Activated CD4-positive, alpha-beta T cell treated with anti-CD3 and anti-CD28 coated beads, Interleukin-2, amount 10 ng/mL, durations not matched to agents 24 days and 14 days (primary cell): ENCODE measurements around the gene TCP10L. TPM values are rescaled to one million over a fixed set of nuclear protein-coding genes. Genes with fewer than 3 reads are reported as not detected.
"Not testable (repeated sequence)": the region's sequence is repeated elsewhere in the genome, so short reads cannot be mapped to it uniquely, and the experiment has no call there.

ENCODE experiments used
- DNase-seq: peaks from one replicate; pipeline ENCODE4 v3.0.0; 2022
- H3K27ac Mint-ChIP-seq: one replicate; pipeline ENCODE4 v1.8.0; 2022; ENCODE audit warnings: mild to moderate bottlenecking, mixed read lengths
- H3K27me3 Mint-ChIP-seq: one replicate; pipeline ENCODE4 v1.8.0; 2022; ENCODE audit warnings: mixed read lengths
- H3K36me3 Mint-ChIP-seq: one replicate; pipeline ENCODE4 v1.8.0; 2022; ENCODE audit warnings: low read depth, mild to moderate bottlenecking, mixed read lengths
- H3K4me1 Mint-ChIP-seq: one replicate; pipeline ENCODE4 v1.8.0; 2021; ENCODE audit warnings: mixed read lengths
- H3K4me3 Mint-ChIP-seq: one replicate; pipeline ENCODE4 v1.8.0; 2022; ENCODE audit warnings: mild to moderate bottlenecking, moderate library complexity, mixed read lengths
- H3K9me3 Mint-ChIP-seq: one replicate; pipeline ENCODE4 v1.8.0; 2021; ENCODE audit warnings: mixed read lengths
- intact Hi-C: fragments of 100-400 bp; cut with micrococcal nuclease; formaldehyde crosslinking; loops from one replicate; pipeline ENCODE4 v1.15.1; 2023
- total RNA-seq: library from RNA; stranded (reverse); gene quantifications from 2 replicates; pipeline ENCODE4 v1.2.3, GENCODE V29; 2022

TCP10L gene
- 0.58 and 1.1 TPM in 2 replicates for total RNA-seq

DNA sequence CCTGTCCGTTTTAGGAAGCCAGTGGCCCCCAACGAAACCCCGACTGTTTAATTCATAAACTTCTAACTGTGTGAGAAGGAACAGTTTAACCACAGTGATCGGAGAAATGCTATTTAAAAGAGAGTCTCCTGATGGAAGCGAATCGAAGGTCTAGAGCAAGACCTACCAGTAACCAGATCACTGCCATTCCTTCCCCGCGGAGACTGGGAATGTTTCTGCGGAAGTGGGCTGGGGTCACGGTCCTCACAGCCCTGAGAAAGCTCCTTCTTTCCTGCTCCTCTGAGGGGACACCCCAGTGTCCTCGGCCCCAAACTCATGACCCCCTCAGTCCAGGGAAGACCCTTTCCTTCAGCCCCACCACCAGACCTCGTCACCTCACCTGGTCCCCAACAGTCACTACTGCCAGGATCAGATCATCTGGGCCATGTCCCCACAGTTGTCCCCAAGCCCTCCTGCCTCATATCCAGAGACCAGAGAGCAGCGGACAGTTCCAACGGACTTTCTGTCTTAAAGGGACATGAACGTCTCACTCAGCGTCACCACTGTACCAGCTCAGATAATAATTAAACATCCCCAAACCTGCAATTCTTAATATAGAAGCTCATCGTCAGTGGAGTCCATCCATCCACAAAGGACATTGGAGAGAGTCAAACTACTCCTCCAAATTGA, at the start of gene TCP10L:
TCP10L (minus strand) TSS at position 482 of the 669 bp plus-strand sequence. CDS start 1,219 bp downstream, outside the sequence.
- Mint-ChIP-seq H3K36me3 (no peaks in the 10 kb centered on the region), H3K27ac (no peak within 1 kb of the TSS), H3K27me3 (no peaks in the 10 kb centered on the region), H3K9me3 (no peaks in the 10 kb centered on the region), H3K4me1 (no peaks in the 10 kb centered on the region), H3K4me3 (no peak within 1 kb of the TSS)
- intact Hi-C loops = no loop called here
- no peak for DNase-seq

DNA sequence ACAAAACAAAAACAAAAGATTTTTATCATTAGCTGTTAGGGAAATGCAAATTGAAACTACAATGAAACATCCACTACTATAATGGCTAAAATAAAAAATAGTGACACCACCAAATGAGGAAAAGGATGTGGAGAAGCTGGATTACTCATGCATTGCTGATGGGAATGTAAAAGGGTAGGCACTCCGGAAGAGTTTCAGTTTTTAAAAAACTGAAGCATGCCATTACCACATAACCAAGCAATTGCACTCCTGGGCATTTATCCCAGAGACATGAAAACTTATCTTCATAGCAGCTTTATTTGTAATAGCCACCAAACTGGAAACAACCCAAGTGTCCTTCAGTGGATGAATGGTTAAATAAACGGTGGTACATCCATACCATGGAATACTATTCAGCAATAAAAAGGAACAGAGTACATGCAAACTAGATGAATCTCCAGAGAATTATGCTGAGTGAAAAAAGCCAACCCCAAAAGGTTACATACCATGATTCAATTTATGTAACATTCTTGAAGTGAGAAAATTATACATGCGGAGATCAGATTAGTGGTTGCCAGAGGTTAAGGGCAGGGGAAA, 41.4 kb upstream of the TCP10L start:
- peaks cover 7% of the 10 kb centered on the region for H3K27me3 Mint-ChIP-seq
- peaks cover 8% of the 10 kb centered on the region for H3K36me3 Mint-ChIP-seq
- no peaks in the 10 kb centered on the region for H3K9me3 Mint-ChIP-seq
- peaks cover 3% of the 10 kb centered on the region for H3K4me1 Mint-ChIP-seq
- no peak overlapping the region for H3K27ac Mint-ChIP-seq
- no peak overlapping the region for H3K4me3 Mint-ChIP-seq
- DNase-seq = peak; percentile 3
- intact Hi-C loops = no loop called here

- H3K9me3 Mint-ChIP-seq, intact Hi-C loops, H3K27ac Mint-ChIP-seq, H3K4me3 Mint-ChIP-seq, DNase-seq, H3K4me1 Mint-ChIP-seq, H3K36me3 Mint-ChIP-seq: not testable (repeated sequence)
- H3K27me3 Mint-ChIP-seq = peaks cover 27% of the 10 kb centered on the region
Measured at GRCh38 chr21:32618218-32618617, 32.9 kb upstream of the TCP10L start.

GRCh38 chr21:32613436-32614043, 28.2 kb upstream of the TCP10L start:
- intact Hi-C loops = loop anchor here (2.0 kb wide), 3 partner anchors 121 to 865 kb away; partner anchors contain the start of genes MIS18A and TMEM50B
- peaks cover 10% of the 10 kb centered on the region for H3K36me3 Mint-ChIP-seq

GRCh38 chr21:32612999-32613337, 27.6 kb upstream of the TCP10L start:
- intact Hi-C loops = loop anchor here (1.0 to 2.0 kb wide), 7 partner anchors 12 to 866 kb away; partner anchors contain the start of genes MIS18A, PAXBP1, SYNJ1 and TMEM50B
- no peak for DNase-seq
- Mint-ChIP-seq H3K4me3 (peak overlapping the region; percentile 99), H3K9me3 (no peaks in the 10 kb centered on the region), H3K27ac (peak overlapping the region; percentile 96), H3K36me3 (peaks cover 11% of the 10 kb centered on the region), H3K4me1 (peaks cover 7% of the 10 kb centered on the region), H3K27me3 (peaks cover 6% of the 10 kb centered on the region)

More at GRCh38 chr21:32613436-32614043, 28.2 kb upstream of the TCP10L start:
- peaks cover 7% of the 10 kb centered on the region for H3K4me1 Mint-ChIP-seq
- peak overlapping the region; percentile 96 for H3K27ac Mint-ChIP-seq
- H3K27me3 Mint-ChIP-seq = peaks cover 10% of the 10 kb centered on the region
- peak overlapping the region; percentile 99 for H3K4me3 Mint-ChIP-seq
- DNase-seq = no peak
- H3K9me3 Mint-ChIP-seq = no peaks in the 10 kb centered on the region

DNA sequence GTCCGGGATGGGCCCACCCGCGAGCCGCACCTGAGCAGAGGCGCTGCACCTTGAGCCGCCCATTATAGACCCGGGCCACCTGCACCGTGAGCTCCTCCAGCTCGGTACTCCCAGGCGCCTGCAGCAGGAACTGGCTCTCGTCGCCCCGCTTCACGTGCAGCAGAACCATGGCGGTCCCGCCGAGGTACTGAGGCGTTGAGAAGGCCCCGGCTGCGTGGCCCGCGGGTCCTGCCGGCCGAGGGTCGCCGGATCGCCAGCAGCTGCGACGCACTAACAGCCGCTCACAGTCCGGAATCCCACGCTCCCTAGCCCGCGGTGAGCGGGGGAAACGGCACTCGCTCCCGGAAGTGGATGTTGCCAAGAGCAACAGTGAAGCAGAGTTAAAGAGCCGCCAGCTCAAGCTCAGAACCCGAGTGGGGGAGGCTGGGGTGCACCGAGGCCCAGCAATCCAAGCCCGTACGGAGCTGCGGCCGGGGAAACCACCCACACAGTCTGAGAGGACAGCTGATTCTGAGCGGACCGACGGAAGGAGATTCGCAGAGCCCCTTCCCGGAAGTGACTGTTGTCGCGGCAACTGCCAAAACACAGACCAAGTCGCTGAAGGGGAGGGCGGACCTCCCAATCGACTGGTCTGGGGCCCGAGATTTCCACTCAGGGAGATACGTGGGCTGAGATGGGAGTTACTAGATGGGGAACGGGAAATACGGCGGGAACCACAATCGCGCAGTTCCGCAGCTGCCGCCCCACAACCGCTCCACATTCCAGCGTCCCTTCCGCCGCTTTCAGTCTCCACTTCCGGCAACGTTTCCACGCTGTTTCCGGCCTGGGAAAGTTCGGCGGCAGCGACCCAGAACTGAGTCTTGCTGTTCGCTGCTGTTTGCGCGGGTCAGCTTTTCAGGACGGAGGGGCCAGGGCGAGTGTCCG, 27.0 kb upstream of the TCP10L start, which contains the start of gene CFAP298:
CFAP298 (minus strand) TSS at position 303 of the 924 bp plus-strand sequence; CDS start at position 169, 134 bp downstream.
- Mint-ChIP-seq H3K36me3 (peaks cover 16% of the 10 kb centered on the region), H3K27ac (peak within 1 kb of the TSS; percentile 96), H3K27me3 (peaks cover 5% of the 10 kb centered on the region), H3K4me3 (peak within 1 kb of the TSS; percentile 99), H3K4me1 (peaks cover 7% of the 10 kb centered on the region), H3K9me3 (no peaks in the 10 kb centered on the region)
- intact Hi-C loops = loop anchor here (1.0 to 2.0 kb wide), 7 partner anchors 11 to 866 kb away; partner anchors contain the start of genes MIS18A, PAXBP1, SYNJ1 and TMEM50B
- DNase-seq = peak; percentile 96

- peaks cover 7% of the 10 kb centered on the region for H3K4me1 Mint-ChIP-seq
- peaks cover 18% of the 10 kb centered on the region for H3K36me3 Mint-ChIP-seq
- H3K4me3 Mint-ChIP-seq = peak overlapping the region; percentile 99
- H3K9me3 Mint-ChIP-seq = no peaks in the 10 kb centered on the region
- peaks cover 5% of the 10 kb centered on the region for H3K27me3 Mint-ChIP-seq
- DNase-seq = peak; percentile 82
- intact Hi-C loops = no loop called here
- peak overlapping the region; percentile 96 for H3K27ac Mint-ChIP-seq
Measured at GRCh38 chr21:32611471-32611997, 26.2 kb upstream of the TCP10L start.

DNA sequence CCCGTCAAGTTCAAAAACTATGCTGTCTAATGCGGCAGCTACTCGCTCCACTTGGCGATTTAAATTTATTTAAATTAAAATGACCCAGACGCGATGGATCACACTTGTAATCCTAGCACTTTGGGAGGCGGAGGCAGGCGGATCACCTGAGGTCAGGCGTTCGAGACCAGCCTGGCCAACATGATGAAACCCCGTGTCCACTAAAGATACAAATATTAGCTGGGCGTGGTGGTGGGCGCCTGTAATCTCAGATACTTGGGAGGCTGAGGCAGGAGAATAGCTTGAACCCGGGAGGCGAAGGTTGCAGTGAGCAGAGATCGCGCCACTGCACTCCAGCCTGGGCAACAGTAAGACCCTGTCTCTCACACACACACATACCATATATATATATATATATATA, 25.6 kb upstream of the TCP10L start:
- Mint-ChIP-seq H3K4me3 (peak overlapping the region; percentile 56), H3K36me3 (peaks cover 24% of the 10 kb centered on the region)
- H3K9me3 Mint-ChIP-seq, intact Hi-C loops, H3K27ac Mint-ChIP-seq, DNase-seq, H3K4me1 Mint-ChIP-seq, H3K27me3 Mint-ChIP-seq: not testable (repeated sequence)

GRCh38 chr21:32608851-32609250, 23.5 kb upstream of the TCP10L start:
- intact Hi-C loops = no loop called here
- H3K4me3 Mint-ChIP-seq = no peak overlapping the region
- no peaks in the 10 kb centered on the region for H3K9me3 Mint-ChIP-seq
- DNase-seq = no peak
- H3K4me1 Mint-ChIP-seq = peaks cover 7% of the 10 kb centered on the region
- no peaks in the 10 kb centered on the region for H3K27me3 Mint-ChIP-seq
- peaks cover 28% of the 10 kb centered on the region for H3K36me3 Mint-ChIP-seq
- no peak overlapping the region for H3K27ac Mint-ChIP-seq

GRCh38 chr21:32605469-32605868, 20.1 kb upstream of the TCP10L start:
- intact Hi-C loops = no loop called here
- H3K4me1 Mint-ChIP-seq = peaks cover 2% of the 10 kb centered on the region
- no peaks in the 10 kb centered on the region for H3K9me3 Mint-ChIP-seq
- H3K27ac Mint-ChIP-seq = no peak overlapping the region
- no peak overlapping the region for H3K4me3 Mint-ChIP-seq
- H3K36me3 Mint-ChIP-seq = peaks cover 42% of the 10 kb centered on the region
- DNase-seq = no peak
- H3K27me3 Mint-ChIP-seq = no peaks in the 10 kb centered on the region

DNA sequence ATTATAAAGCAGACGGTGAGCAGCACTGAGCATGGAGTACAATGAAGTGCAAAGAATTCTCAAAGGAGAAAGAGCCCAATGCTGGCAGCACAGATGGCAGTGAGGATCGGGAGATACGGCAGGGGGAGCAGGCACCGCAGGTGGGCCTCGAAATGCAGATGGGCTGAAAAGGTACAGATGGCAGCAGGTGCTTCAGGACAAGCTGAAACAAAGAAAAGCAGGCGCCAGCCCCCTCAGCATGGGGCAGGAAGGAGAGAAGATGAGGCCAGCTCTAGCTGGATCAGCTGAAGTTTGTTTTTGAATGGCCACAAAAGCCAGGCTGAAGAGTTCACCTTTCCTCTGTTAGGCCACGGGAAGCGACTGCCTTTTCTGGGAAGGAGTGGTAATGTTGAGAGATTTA, 19.1 kb upstream of the TCP10L start:
- Mint-ChIP-seq H3K9me3 (no peaks in the 10 kb centered on the region), H3K4me1 (no peaks in the 10 kb centered on the region), H3K36me3 (peaks cover 43% of the 10 kb centered on the region), H3K27ac (no peak overlapping the region), H3K27me3 (no peaks in the 10 kb centered on the region), H3K4me3 (no peak overlapping the region)
- no peak for DNase-seq
- intact Hi-C loops = no loop called here

- H3K27ac Mint-ChIP-seq = no peak overlapping the region
- H3K4me1 Mint-ChIP-seq = peaks cover 1% of the 10 kb centered on the region
- peaks cover 41% of the 10 kb centered on the region for H3K36me3 Mint-ChIP-seq
- intact Hi-C loops = no loop called here
- no peaks in the 10 kb centered on the region for H3K9me3 Mint-ChIP-seq
- no peak for DNase-seq
- H3K27me3 Mint-ChIP-seq = no peaks in the 10 kb centered on the region
- H3K4me3 Mint-ChIP-seq = no peak overlapping the region
Measured at GRCh38 chr21:32603131-32603530, 17.8 kb upstream of the TCP10L start.

DNA sequence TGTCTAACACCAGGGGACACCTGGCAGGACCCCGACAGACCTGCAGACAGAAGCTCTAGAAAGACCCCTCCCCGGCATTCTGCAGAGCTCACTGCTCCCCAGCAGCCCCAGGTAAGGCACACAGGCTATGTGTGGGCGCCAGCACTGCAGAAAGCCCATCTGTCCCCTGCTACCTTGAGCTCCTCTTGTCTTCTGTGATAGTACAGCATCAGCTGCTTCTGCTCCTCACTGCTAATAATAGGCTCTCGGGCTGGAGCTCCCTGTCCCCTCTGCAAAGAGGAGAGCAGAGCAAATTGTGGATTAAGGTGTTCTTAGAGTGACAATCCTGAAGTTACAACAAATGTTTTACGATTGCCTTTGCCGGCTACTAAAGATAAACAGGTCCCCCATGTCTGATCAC, 16.8 kb upstream of the TCP10L start:
- Mint-ChIP-seq H3K27me3 (no peaks in the 10 kb centered on the region), H3K36me3 (peaks cover 36% of the 10 kb centered on the region), H3K4me1 (peaks cover 1% of the 10 kb centered on the region), H3K27ac (no peak overlapping the region), H3K9me3 (no peaks in the 10 kb centered on the region), H3K4me3 (no peak overlapping the region)
- DNase-seq = no peak
- intact Hi-C loops = no loop called here
